Measurements from ENCODE around the gene TEPSIN.

- TF ChIP-seq CTCF (IDR thresholded peaks at IDR 0.05) (no peak), POLR2A (IDR thresholded peaks at IDR 0.05) (no peak)
Measured at GRCh38 chr17:81241203-81241602, 2.3 kb upstream of the TEPSIN start.

All from heart left ventricle (tissue), 13 donors.